Uterus (tissue), 4 donors: ENCODE results near the gene DYNLT2. TPM values are rescaled to one million over a fixed set of nuclear protein-coding genes. Genes with fewer than 3 reads are reported as not detected.
A peak's percentile ranks its signal among the peaks of the same experiment; 100 is the strongest.
"Not testable (repeated sequence)": the region's sequence is repeated elsewhere in the genome, so short reads cannot be mapped to it uniquely, and the experiment has no call there.

Experiments used
- DNase-seq, 2 donors: peaks; one replicate each; pipeline ENCODE4 v3.0.0-alpha.2; 2019 to 2020
- H3K27ac ChIP-seq, 2 donors: fragments of 200-600 bp; sonication (generic); 1 replicate in 1 of 2; 2 replicates in 1 of 2; pipeline ENCODE4 v1.5.1; 2016 to 2018
- H3K27me3 ChIP-seq, 2 donors: fragments of 200-600 bp; sonication (generic); one replicate each; pipeline ENCODE4 v1.5.1; 2018 to 2019; ENCODE audit warnings: control low read depth in 1 of 2
- H3K36me3 ChIP-seq, 2 donors: fragments of 200-600 bp; sonication (generic); one replicate each; pipeline ENCODE4 v1.5.1; 2019; ENCODE audit warnings: control low read depth in 1 of 2
- H3K4me1 ChIP-seq, 2 donors: fragments of 200-600 bp; sonication (generic); one replicate each; pipeline ENCODE4 v1.5.1; 2018 to 2019; ENCODE audit warnings: control low read depth in 1 of 2
- H3K4me3 ChIP-seq, 2 donors: fragments of 200-600 bp; sonication (generic); 1 replicate in 1 of 2; 2 replicates in 1 of 2; pipeline ENCODE4 v1.5.1; 2018 to 2019; ENCODE audit warnings: mild to moderate bottlenecking in 1 of 2
- H3K9me3 ChIP-seq, 2 donors: fragments of 200-600 bp; sonication (generic); one replicate each; pipeline ENCODE4 v1.5.1; 2019; ENCODE audit warnings: control low read depth in 1 of 2
- POLR2A ChIP-seq, 2 donors: fragments of 450-650 bp; IDR thresholded peaks; one replicate each; pipeline ENCODE4 v1.6.1; 2016; ENCODE audit warnings: antibody characterized with exemption in 2 of 2, mild to moderate bottlenecking in 1 of 2, moderate library complexity in 1 of 2
- intact Hi-C: fragments of 100-400 bp; cut with DNase I; formaldehyde crosslinking; loops from one replicate; pipeline ENCODE4 v1.15.1; 2023; ENCODE audit warnings: low total_unique reads
- total RNA-seq, 4 donors: library from RNA; depleted of rRNA in 3 of 4; stranded (reverse); fragments of >200 nt in 3 of 4; gene quantifications; one replicate each; pipeline versions ENCODE4 v1.1.0 to v1.2.4, GENCODE V29; 2014 to 2023
- TF ChIP-seq, protein P1 (sequence below), 4 experiments: fragments of 200-600 bp in 2 of 4; fragments of 450-650 bp in 2 of 4; sonication (generic) in 2 of 4; IDR thresholded peaks; one replicate each; pipeline ENCODE4 v1.5.1; 2016 to 2019; ENCODE audit warnings: antibody characterized with exemption in 4 of 4, mild to moderate bottlenecking in 2 of 4, moderate library complexity in 1 of 4
- donor health status: DM: yes; HTN: yes; CAD: no.

The DYNLT2 gene
- total RNA-seq, 4 donors from 2014 or later, result 0.26 to 3.0 (median 2.7) TPM; not detected in 1

GRCh38 chr6:169701954-169702839 is 49.2 kb downstream of the DYNLT2 start, which contains the start of the genes C6orf120 and WDR27:
Gene C6orf120 (plus strand): TSS chr6:169702126. CDS start chr6:169702460, 334 bp downstream.
Gene WDR27 (minus strand): TSS chr6:169702029. CDS start chr6:169689005, 13,024 bp downstream.
- no peaks in the 10 kb centered on the region for H3K27me3 ChIP-seq
- peaks cover 0 to 9% of the 10 kb centered on the region in 2 donors for H3K4me1 ChIP-seq
- peak within 1 kb of the TSS; percentile 67 to 82 for H3K4me3 ChIP-seq
- intact Hi-C loops, result no loop called here
- H3K27ac ChIP-seq, result peak within 1 kb of the TSS; percentile 86 to 91
- no peaks in the 10 kb centered on the region for H3K9me3 ChIP-seq
- TF ChIP-seq, protein P1, sequence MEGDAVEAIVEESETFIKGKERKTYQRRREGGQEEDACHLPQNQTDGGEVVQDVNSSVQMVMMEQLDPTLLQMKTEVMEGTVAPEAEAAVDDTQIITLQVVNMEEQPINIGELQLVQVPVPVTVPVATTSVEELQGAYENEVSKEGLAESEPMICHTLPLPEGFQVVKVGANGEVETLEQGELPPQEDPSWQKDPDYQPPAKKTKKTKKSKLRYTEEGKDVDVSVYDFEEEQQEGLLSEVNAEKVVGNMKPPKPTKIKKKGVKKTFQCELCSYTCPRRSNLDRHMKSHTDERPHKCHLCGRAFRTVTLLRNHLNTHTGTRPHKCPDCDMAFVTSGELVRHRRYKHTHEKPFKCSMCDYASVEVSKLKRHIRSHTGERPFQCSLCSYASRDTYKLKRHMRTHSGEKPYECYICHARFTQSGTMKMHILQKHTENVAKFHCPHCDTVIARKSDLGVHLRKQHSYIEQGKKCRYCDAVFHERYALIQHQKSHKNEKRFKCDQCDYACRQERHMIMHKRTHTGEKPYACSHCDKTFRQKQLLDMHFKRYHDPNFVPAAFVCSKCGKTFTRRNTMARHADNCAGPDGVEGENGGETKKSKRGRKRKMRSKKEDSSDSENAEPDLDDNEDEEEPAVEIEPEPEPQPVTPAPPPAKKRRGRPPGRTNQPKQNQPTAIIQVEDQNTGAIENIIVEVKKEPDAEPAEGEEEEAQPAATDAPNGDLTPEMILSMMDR (IDR thresholded peaks at IDR 0.05), result peak in 2 of 4 experiments; percentile 16 to 18
- peak; percentile 84 to 96 for TF ChIP-seq POLR2A (IDR thresholded peaks at IDR 0.05)
- DNase-seq, result peak; percentile 94 to 95
- H3K36me3 ChIP-seq, result no peaks in the 10 kb centered on the region

- no peak for TF ChIP-seq POLR2A (IDR thresholded peaks at IDR 0.05)
- Histone ChIP-seq H3K4me3 (peak overlapping the region; percentile 67 to 82), H3K27ac (peak overlapping the region; percentile 86 to 91), H3K4me1 (peaks cover 0 to 9% of the 10 kb centered on the region in 2 donors), H3K36me3 (no peaks in the 10 kb centered on the region), H3K9me3 (no peaks in the 10 kb centered on the region), H3K27me3 (no peaks in the 10 kb centered on the region)
- intact Hi-C loops, result no loop called here
- peak in 1 of 2 donors; percentile 34 for DNase-seq
These were observed 49.9 kb downstream of the DYNLT2 start for GRCh38 chr6:169701311-169701953.

DNA sequence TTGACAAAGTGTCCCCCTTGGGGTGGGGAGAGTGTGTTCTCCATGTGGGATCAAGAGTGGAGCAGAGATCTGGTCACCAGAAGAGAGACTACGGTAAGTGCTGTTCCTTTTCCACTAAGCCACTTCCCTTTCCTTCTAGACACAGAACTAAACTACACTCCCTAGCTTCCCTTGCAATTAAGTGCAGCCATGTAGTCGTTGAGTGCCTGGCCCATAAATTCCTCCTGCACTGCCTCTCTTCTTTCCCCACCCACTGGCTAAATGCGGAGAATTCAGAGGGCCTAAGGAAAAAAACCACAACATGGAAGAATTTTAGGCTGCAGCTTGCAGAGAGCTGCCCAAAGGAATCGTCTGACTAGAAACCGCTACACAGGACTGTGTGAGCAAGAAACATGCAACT is 51.1 kb downstream of the DYNLT2 start:
- Histone ChIP-seq H3K27ac (no peak overlapping the region), H3K9me3 (no peaks in the 10 kb centered on the region), H3K4me3 (no peak overlapping the region), H3K27me3 (no peaks in the 10 kb centered on the region), H3K4me1 (peaks cover 0 to 9% of the 10 kb centered on the region in 2 donors), H3K36me3 (no peaks in the 10 kb centered on the region)
- no peak for TF ChIP-seq POLR2A (IDR thresholded peaks at IDR 0.05)
- TF ChIP-seq, protein P1 (IDR thresholded peaks at IDR 0.05), result no peak
- no peak for DNase-seq
- intact Hi-C loops, result no loop called here

GRCh38 chr6:169697115-169697514 is 54.3 kb downstream of the DYNLT2 start:
- TF ChIP-seq, protein P1 (IDR thresholded peaks at IDR 0.05), result peak in 1 of 4 experiments; percentile 21
- H3K36me3 ChIP-seq, intact Hi-C loops, H3K9me3 ChIP-seq, H3K27me3 ChIP-seq, H3K27ac ChIP-seq, H3K4me3 ChIP-seq, H3K4me1 ChIP-seq: not testable (repeated sequence)
- DNase-seq, result peak in 1 of 2 donors; percentile 29

DNA sequence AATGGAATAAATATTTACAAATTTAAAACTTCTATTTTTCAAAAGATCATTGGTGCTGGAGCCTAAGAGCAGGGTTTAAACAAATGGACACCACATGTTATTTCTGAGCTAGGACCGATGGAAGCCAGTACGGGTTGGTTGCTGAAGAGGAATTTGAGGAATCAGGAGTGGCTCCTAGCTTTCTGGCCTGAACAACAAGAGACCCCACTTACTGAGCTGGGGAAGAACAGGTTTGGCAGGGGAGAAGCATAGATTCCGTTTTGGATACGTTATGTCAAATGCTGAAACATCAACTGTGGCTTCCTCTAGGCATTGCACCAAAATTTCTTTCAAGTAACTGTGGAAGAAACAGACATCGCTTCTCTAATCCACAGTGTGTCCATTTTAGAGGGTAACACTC is 56.2 kb downstream of the DYNLT2 start:
- no peaks in the 10 kb centered on the region for H3K4me1 ChIP-seq
- intact Hi-C loops, result no loop called here

More for the DNA sequence above, 56.2 kb downstream of the DYNLT2 start:
- no peak overlapping the region for H3K27ac ChIP-seq
- no peak for DNase-seq
- H3K9me3 ChIP-seq, result no peaks in the 10 kb centered on the region
- no peaks in the 10 kb centered on the region for H3K27me3 ChIP-seq
- no peak for TF ChIP-seq POLR2A (IDR thresholded peaks at IDR 0.05)
- TF ChIP-seq, protein P1 (IDR thresholded peaks at IDR 0.05), result no peak
- no peak overlapping the region for H3K4me3 ChIP-seq
- no peaks in the 10 kb centered on the region for H3K36me3 ChIP-seq
